Neural cell (in vitro differentiated cells): Measurements from ENCODE around the gene PRMT3. TPM values are rescaled to one million over a fixed set of nuclear protein-coding genes. Genes with fewer than 3 reads are reported as not detected.

Source experiments
- H2AFZ ChIP-seq: fragments of 200-600, 300-800 bp; sonication (generic), shearing (Covaris generic); 2 replicates; pipeline ENCODE4 v1.6.0; 2014; ENCODE audit warnings: low read depth, mild to moderate bottlenecking, antibody characterized with exemption, low read length, moderate library complexity
- H3F3A ChIP-seq: fragments of 200-600 bp; shearing (Covaris generic); 2 replicates; pipeline ENCODE4 v1.6.1; 2016; ENCODE audit warnings: mild to moderate bottlenecking, moderate library complexity, mixed read lengths, antibody characterized with exemption, low read length; ENCODE audit not compliant: insufficient read depth, poor library complexity, severe bottlenecking
- H3K27ac ChIP-seq: fragments of 200-600, 300-800 bp; sonication (generic), shearing (Covaris generic); 2 replicates; pipeline ENCODE4 v1.5.1; 2014; ENCODE audit warnings: mild to moderate bottlenecking, low read length, moderate library complexity
- H3K27me3 ChIP-seq: fragments of 300-800, 200-600 bp; sonication (generic), shearing (Covaris generic); 2 replicates; pipeline ENCODE4 v1.6.0; 2014; ENCODE audit warnings: mild to moderate bottlenecking, low read depth, low read length, moderate library complexity; ENCODE audit not compliant: insufficient read depth
- H3K36me3 ChIP-seq: fragments of 300-800, 200-600 bp; sonication (generic), shearing (Covaris generic); 2 replicates; pipeline ENCODE4 v1.5.1; 2014; ENCODE audit warnings: mild to moderate bottlenecking, antibody characterized with exemption, low read length, moderate library complexity; ENCODE audit not compliant: insufficient read depth
- H3K4me2 ChIP-seq: fragments of 300-800, 200-600 bp; sonication (generic), shearing (Covaris generic); 2 replicates; pipeline ENCODE4 v1.6.0; 2014; ENCODE audit warnings: mild to moderate bottlenecking, low read length
- H3K4me3 ChIP-seq: fragments of 300-800, 200-600 bp; sonication (generic), shearing (Covaris generic); 2 replicates; pipeline ENCODE4 v1.5.1; 2014; ENCODE audit warnings: mild to moderate bottlenecking, low read length, moderate library complexity
- H3K79me2 ChIP-seq: fragments of 200-600 bp; shearing (Covaris generic); replicated peaks from 2 replicates; pipeline ENCODE4 v1.6.0; 2014; ENCODE audit warnings: mild to moderate bottlenecking, low read length, moderate library complexity; ENCODE audit not compliant: insufficient read depth
- H3K9ac ChIP-seq: fragments of 300-800, 200-600 bp; sonication (generic), shearing (Covaris generic); 2 replicates; pipeline ENCODE4 v1.6.1; 2016; ENCODE audit warnings: mild to moderate bottlenecking, low read length, mixed read lengths
- H3K9me2 ChIP-seq: fragments of 200-600 bp; shearing (Covaris generic); 2 replicates; pipeline ENCODE4 v1.6.1; 2016; ENCODE audit warnings: mild to moderate bottlenecking, low read length, mixed read lengths; ENCODE audit not compliant: insufficient read depth
- H3K9me3 ChIP-seq: fragments of 200-600, 300-800 bp; sonication (generic), shearing (Covaris generic); 2 replicates; pipeline ENCODE4 v1.6.1; 2016; ENCODE audit warnings: mild to moderate bottlenecking, mixed run types, low read length, moderate library complexity, mixed read lengths
- H4K20me1 ChIP-seq: fragments of 200-600 bp; shearing (Covaris generic); 2 replicates; pipeline ENCODE4 v1.6.1; 2016; ENCODE audit warnings: mild to moderate bottlenecking, mixed run types; ENCODE audit not compliant: insufficient read depth
- CTCF ChIP-seq: fragments of 450-650 bp; IDR thresholded peaks from 2 replicates; pipeline ENCODE4 v1.5.1; 2014; ENCODE audit warnings: antibody characterized with exemption, mild to moderate bottlenecking, moderate library complexity; ENCODE audit not compliant: poor library complexity, severe bottlenecking
- EP300 ChIP-seq: fragments of 450-650 bp; conservative IDR thresholded peaks from 2 replicates; pipeline ENCODE4 v1.6.1; 2014; ENCODE audit warnings: antibody characterized with exemption, mild to moderate bottlenecking, moderate library complexity; ENCODE audit not compliant: poor library complexity, severe bottlenecking
- EZH2 ChIP-seq: fragments of 200-600, 300-800 bp; shearing (Covaris generic), sonication (generic); IDR thresholded peaks from 2 replicates; pipeline ENCODE4 v1.6.1; 2014; ENCODE audit warnings: antibody characterized with exemption, low read length, borderline replicate concordance, mild to moderate bottlenecking; ENCODE audit not compliant: insufficient read depth, poor library complexity, severe bottlenecking
- MXI1 ChIP-seq: fragments of 450-650 bp; conservative IDR thresholded peaks from 2 replicates; pipeline ENCODE4 v1.6.1; 2014; ENCODE audit warnings: antibody characterized with exemption, mild to moderate bottlenecking; ENCODE audit not compliant: poor library complexity, severe bottlenecking
- POLR2AphosphoS5 ChIP-seq: IDR thresholded peaks from 2 replicates; pipeline ENCODE4 v1.6.1; 2012
- RAD21 ChIP-seq: fragments of 450-650 bp; conservative IDR thresholded peaks from 2 replicates; pipeline ENCODE4 v1.6.1; 2014; ENCODE audit warnings: antibody characterized with exemption, mild to moderate bottlenecking, moderate library complexity
- SMC3 ChIP-seq: fragments of 450-650 bp; conservative IDR thresholded peaks from 2 replicates; pipeline ENCODE4 v1.6.1; 2014; ENCODE audit warnings: antibody characterized with exemption, mild to moderate bottlenecking, moderate library complexity; ENCODE audit not compliant: poor library complexity
- TAF1 ChIP-seq: IDR thresholded peaks from 2 replicates; pipeline ENCODE4 v1.6.1; 2012; ENCODE audit warnings: low read depth
- polyA plus RNA-seq: library from polyadenylated mRNA; depleted of rRNA; stranded (reverse); fragments of >200 nt; gene quantifications from 2 replicates; pipeline ENCODE4 v1.2.3, GENCODE V29; 2014
- TF ChIP-seq, protein P1 (sequence below): IDR thresholded peaks from 2 replicates; pipeline ENCODE4 v1.6.1; 2012; ENCODE audit warnings: borderline replicate concordance

Gene PRMT3
- polyA plus RNA-seq, 1 donor from 2014 or later, result 16.5 TPM

DNA sequence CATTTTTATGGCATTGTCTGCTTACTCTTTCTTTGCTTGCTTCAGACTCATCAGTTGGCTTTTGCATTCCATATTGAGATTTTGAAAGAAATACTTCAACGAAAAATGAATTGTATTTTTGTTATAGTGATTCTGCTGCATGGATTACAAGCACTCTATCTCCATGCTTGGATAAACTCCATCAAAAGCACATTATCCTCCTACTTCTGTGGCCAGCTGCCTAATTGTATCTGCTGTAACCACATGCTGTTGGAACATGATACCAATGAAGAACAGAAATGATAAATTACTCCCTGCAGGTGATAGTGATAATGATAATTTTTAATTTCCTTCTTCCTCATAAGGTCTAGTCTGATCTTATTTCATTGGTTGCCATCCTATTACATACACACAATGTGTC is 100.8 kb downstream of the PRMT3 start:
- no peak for TF ChIP-seq CTCF
- no peak for TF ChIP-seq SMC3
- no peak for TF ChIP-seq RAD21
- TF ChIP-seq EZH2, result no peak
- TF ChIP-seq EP300, result no peak
- TF ChIP-seq POLR2AphosphoS5, result no peak
- no peak for TF ChIP-seq MXI1
- TF ChIP-seq, protein P1, sequence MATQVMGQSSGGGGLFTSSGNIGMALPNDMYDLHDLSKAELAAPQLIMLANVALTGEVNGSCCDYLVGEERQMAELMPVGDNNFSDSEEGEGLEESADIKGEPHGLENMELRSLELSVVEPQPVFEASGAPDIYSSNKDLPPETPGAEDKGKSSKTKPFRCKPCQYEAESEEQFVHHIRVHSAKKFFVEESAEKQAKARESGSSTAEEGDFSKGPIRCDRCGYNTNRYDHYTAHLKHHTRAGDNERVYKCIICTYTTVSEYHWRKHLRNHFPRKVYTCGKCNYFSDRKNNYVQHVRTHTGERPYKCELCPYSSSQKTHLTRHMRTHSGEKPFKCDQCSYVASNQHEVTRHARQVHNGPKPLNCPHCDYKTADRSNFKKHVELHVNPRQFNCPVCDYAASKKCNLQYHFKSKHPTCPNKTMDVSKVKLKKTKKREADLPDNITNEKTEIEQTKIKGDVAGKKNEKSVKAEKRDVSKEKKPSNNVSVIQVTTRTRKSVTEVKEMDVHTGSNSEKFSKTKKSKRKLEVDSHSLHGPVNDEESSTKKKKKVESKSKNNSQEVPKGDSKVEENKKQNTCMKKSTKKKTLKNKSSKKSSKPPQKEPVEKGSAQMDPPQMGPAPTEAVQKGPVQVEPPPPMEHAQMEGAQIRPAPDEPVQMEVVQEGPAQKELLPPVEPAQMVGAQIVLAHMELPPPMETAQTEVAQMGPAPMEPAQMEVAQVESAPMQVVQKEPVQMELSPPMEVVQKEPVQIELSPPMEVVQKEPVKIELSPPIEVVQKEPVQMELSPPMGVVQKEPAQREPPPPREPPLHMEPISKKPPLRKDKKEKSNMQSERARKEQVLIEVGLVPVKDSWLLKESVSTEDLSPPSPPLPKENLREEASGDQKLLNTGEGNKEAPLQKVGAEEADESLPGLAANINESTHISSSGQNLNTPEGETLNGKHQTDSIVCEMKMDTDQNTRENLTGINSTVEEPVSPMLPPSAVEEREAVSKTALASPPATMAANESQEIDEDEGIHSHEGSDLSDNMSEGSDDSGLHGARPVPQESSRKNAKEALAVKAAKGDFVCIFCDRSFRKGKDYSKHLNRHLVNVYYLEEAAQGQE, result no peak
- no peak for TF ChIP-seq TAF1

DNA sequence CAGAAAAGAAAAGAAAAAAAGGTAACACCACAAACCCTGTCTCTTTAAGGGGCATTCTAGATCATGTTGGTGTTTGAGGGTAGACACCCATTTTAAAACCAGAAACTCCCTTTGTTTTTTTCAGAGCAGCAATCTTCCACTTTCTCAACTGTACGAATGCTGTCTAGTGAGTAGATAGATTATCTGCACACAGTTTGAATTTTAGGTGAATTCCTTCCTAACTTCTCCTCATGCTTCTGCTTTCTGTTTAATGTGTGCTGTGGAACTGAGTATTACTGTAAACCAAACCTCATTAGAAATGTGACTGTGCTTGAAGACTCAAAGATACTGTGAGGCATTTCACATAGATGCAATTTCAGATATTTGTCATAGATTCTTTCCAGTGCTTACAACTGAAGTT is 102.4 kb downstream of the PRMT3 start:
- TF ChIP-seq RAD21 (no peak), CTCF (no peak), POLR2AphosphoS5 (no peak), MXI1 (no peak), EZH2 (no peak), TAF1 (no peak), EP300 (no peak), SMC3 (no peak)
- TF ChIP-seq, protein P1, result no peak
- Histone ChIP-seq H3K27ac (no peak overlapping the region), H3F3A (no peaks in the 10 kb centered on the region), H3K4me3 (no peak overlapping the region), H2AFZ (no peak overlapping the region), H4K20me1 (no peaks in the 10 kb centered on the region), H3K27me3 (no peaks in the 10 kb centered on the region), H3K79me2 (no peaks in the 10 kb centered on the region), H3K9me3 (peaks cover 2% of the 10 kb centered on the region), H3K9me2 (no peaks in the 10 kb centered on the region), H3K36me3 (no peaks in the 10 kb centered on the region), H3K4me2 (no peak overlapping the region), H3K9ac (no peak overlapping the region)

More for the DNA sequence above, 100.8 kb downstream of the PRMT3 start:
- Histone ChIP-seq H3K36me3 (no peaks in the 10 kb centered on the region), H4K20me1 (no peaks in the 10 kb centered on the region), H3K4me2 (no peak overlapping the region), H3K79me2 (no peaks in the 10 kb centered on the region), H2AFZ (no peak overlapping the region), H3K27ac (no peak overlapping the region), H3K27me3 (no peaks in the 10 kb centered on the region), H3F3A (no peaks in the 10 kb centered on the region), H3K9me3 (peaks cover 5% of the 10 kb centered on the region), H3K9ac (no peak overlapping the region), H3K4me3 (no peak overlapping the region), H3K9me2 (no peaks in the 10 kb centered on the region)
